ENCODE measurements around the gene CYP3A5.
"Not testable (repeated sequence)": the region's sequence is repeated elsewhere in the genome, so short reads cannot be mapped to it uniquely, and the experiment has no call there.

DNA sequence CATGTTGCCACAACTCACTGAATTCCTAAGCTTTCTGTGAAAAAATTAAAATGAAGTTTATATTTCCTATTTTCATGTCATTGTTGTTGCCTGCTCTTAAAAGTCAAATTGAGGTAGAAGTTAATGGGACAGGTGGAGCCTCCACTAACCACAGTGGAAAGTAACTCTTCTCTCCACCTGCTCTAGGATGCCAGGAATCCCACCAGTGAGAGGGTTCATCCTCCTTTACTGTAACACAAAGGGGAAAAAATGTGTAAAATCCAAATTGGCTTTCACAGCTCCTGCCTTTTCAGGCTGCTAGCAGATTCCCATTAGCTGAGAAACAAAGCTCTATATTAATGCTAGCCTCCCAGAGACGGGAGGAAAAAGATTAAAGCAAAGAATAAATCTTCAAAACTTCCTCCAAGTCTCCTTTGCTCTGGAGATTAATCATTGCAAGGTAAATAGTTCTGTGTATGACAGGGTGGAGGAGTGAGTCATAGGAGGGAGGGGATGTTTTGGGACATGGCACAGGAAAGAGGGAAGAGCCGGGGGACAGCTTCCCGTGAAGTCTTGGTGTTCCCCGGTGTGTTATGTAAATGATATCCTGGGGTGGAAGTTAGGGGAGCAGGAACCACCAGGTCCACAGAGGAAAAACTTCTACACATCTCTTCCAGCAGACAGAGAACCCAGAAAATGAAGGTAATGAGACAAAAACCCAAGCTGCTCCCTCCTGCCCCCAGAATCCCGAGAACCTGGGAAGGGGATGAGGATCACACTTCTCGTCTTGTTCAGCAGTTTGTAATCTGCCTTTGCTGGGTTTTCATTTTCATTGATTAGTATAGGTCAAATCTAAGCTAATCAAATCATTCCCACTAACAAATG lies 19.3 kb upstream of the CYP3A5 start:
- not testable (repeated sequence) for TF ChIP-seq CTCF (IDR thresholded peaks at IDR 0.05); ZFX (IDR thresholded peaks at IDR 0.05; ENCODE audit: borderline replicate concordance)

Data from 22Rv1 (cell line).